KMS-11 (cell line): ENCODE results near the gene OR5K2.

Experiments used
- H2AFZ ChIP-seq: fragments of 200-600 bp; sonication (generic); 2 replicates; pipeline ENCODE4 v1.6.1; 2016; ENCODE audit warnings: antibody characterized with exemption, mixed run types, low read depth
- H3K27ac ChIP-seq: fragments of 200-600 bp; sonication (generic); 2 replicates; pipeline ENCODE4 v1.6.1; 2016; ENCODE audit warnings: mild to moderate bottlenecking, mixed run types
- H3K27me3 ChIP-seq: fragments of 200-600 bp; sonication (generic); 2 replicates; pipeline ENCODE4 v1.6.1; 2017; ENCODE audit warnings: mild to moderate bottlenecking, low read depth, mixed run types, moderate library complexity; ENCODE audit not compliant: insufficient read depth
- H3K36me3 ChIP-seq: fragments of 200-600 bp; sonication (generic); 2 replicates; pipeline ENCODE4 v1.6.1; 2017; ENCODE audit warnings: mild to moderate bottlenecking, mixed run types; ENCODE audit not compliant: insufficient read depth
- H3K4me1 ChIP-seq: fragments of 200-600 bp; sonication (generic); 2 replicates; pipeline ENCODE4 v1.6.1; 2016; ENCODE audit warnings: mild to moderate bottlenecking, low read depth, mixed run types; ENCODE audit not compliant: poor library complexity, severe bottlenecking
- H3K4me2 ChIP-seq: fragments of 200-600 bp; sonication (generic); 2 replicates; pipeline ENCODE4 v1.7.0; 2016; ENCODE audit warnings: mild to moderate bottlenecking, mixed run types
- H3K4me3 ChIP-seq: fragments of 200-600 bp; sonication (generic); IDR thresholded peaks from 2 replicates; pipeline ENCODE4 v1.6.1; 2017; ENCODE audit warnings: low read depth, low read length, mixed read lengths; ENCODE audit not compliant: insufficient read depth
- H3K79me2 ChIP-seq: fragments of 200-600 bp; sonication (generic); 2 replicates; pipeline ENCODE4 v1.6.1; 2016; ENCODE audit warnings: low read depth, mixed run types; ENCODE audit not compliant: insufficient read depth
- H3K9ac ChIP-seq: fragments of 200-600 bp; sonication (generic); 2 replicates; pipeline ENCODE4 v1.6.1; 2016; ENCODE audit warnings: mild to moderate bottlenecking, mixed run types
- H4K20me1 ChIP-seq: fragments of 200-600 bp; sonication (generic); 2 replicates; pipeline ENCODE4 v1.6.1; 2016; ENCODE audit warnings: mild to moderate bottlenecking, mixed run types; ENCODE audit not compliant: insufficient read depth
- TF ChIP-seq, protein P1 (sequence below): fragments of 200-600 bp; sonication (generic); conservative IDR thresholded peaks from 2 replicates; pipeline ENCODE4 v1.6.1; 2017; ENCODE audit warnings: low read depth, mild to moderate bottlenecking, antibody characterized with exemption, low read length, moderate library complexity, mixed read lengths

OR5K2 gene

DNA sequence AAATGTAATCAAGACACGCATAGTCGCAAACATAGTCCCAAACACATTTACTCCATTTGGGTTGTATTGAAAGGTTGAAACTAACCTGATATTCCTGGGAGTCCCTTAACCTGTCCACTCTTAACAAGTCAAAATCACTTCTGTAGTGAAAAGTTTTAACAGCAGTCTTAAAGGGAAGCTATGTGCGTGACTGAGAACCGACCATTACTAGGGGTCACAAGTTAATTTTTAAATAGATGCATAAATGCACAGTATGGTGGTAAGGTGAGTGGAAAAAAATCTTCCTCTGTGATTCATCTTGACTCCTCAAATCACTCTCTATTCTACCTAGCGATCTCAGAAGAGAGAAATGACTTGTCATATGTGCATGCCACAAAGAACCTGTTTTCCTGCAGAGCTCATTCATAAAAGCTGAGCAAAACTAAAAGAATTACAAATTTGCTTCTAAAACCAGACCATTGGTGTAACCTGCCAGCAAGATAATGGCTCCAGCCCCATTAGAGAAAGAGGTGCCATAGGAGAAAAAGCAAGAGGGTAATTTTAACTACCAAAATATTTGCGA is 39.1 kb downstream of the OR5K2 start:
- Histone ChIP-seq H3K4me1 (peaks cover 64% of the 10 kb centered on the region), H3K79me2 (no peaks in the 10 kb centered on the region), H2AFZ (no peak overlapping the region), H4K20me1 (no peaks in the 10 kb centered on the region), H3K4me3 (no peak overlapping the region), H3K36me3 (no peaks in the 10 kb centered on the region), H3K27me3 (no peaks in the 10 kb centered on the region), H3K9ac (no peak overlapping the region), H3K27ac (no peak overlapping the region), H3K4me2 (no peak overlapping the region)
- TF ChIP-seq, protein P1, sequence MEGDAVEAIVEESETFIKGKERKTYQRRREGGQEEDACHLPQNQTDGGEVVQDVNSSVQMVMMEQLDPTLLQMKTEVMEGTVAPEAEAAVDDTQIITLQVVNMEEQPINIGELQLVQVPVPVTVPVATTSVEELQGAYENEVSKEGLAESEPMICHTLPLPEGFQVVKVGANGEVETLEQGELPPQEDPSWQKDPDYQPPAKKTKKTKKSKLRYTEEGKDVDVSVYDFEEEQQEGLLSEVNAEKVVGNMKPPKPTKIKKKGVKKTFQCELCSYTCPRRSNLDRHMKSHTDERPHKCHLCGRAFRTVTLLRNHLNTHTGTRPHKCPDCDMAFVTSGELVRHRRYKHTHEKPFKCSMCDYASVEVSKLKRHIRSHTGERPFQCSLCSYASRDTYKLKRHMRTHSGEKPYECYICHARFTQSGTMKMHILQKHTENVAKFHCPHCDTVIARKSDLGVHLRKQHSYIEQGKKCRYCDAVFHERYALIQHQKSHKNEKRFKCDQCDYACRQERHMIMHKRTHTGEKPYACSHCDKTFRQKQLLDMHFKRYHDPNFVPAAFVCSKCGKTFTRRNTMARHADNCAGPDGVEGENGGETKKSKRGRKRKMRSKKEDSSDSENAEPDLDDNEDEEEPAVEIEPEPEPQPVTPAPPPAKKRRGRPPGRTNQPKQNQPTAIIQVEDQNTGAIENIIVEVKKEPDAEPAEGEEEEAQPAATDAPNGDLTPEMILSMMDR, result no peak

DNA sequence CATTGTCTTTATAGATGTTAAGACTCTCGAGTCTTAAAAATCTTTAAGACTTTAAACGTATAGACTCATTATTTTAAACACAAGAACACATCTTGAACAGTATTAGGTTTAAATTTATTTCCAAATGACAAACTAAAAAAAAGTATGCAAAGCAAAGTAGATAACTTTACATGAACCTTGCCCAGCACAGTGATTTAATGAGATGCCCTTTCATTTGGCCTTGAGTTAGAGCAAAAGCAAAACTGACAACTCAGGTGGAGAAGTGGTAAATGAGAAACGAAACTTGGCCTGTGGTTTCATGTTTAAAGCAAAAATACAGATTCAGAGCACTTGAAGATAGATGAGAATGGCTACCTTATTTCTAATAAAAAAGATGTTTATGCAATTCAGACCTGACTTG is 42.9 kb downstream of the OR5K2 start:
- H3K36me3 ChIP-seq, result no peaks in the 10 kb centered on the region; the same call in 1 of the 2 replicates
- H2AFZ ChIP-seq, result no peak overlapping the region
- TF ChIP-seq, protein P1, result no peak
- H4K20me1 ChIP-seq, result no peaks in the 10 kb centered on the region
- peak overlapping the region; percentile 46 for H3K27ac ChIP-seq
- H3K79me2 ChIP-seq, result no peaks in the 10 kb centered on the region
- H3K4me3 ChIP-seq, result peak overlapping the region; percentile 61
- H3K27me3 ChIP-seq, result no peaks in the 10 kb centered on the region
- H3K4me2 ChIP-seq, result peak overlapping the region; percentile 44
- H3K4me1 ChIP-seq, result peaks cover 84% of the 10 kb centered on the region
- H3K9ac ChIP-seq, result no peak overlapping the region

DNA sequence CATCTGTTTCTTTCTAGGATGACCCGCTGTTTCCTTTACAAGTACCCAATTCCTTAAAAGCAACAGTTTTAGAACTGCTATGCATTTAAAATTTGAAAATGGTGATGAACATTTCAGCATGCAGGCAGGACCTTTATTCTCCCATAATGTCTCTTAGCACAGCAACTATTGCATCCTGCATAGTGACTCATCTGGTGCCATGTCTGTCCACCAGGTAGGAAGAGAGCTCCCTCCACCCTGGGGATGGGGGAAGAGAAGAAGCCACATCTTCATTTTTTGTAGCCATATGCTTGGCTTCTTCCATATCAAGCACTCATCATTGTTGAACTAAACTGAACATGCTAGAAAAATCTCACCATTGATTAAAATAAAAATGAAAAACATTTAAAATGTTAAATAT is 44.2 kb downstream of the OR5K2 start:
- Histone ChIP-seq H3K4me3 (no peak overlapping the region), H3K79me2 (no peaks in the 10 kb centered on the region), H4K20me1 (no peaks in the 10 kb centered on the region), H3K27ac (no peak overlapping the region), H2AFZ (no peak overlapping the region), H3K27me3 (no peaks in the 10 kb centered on the region), H3K36me3 (no peaks in the 10 kb centered on the region; the same call in 1 of the 2 replicates), H3K4me1 (peaks cover 93% of the 10 kb centered on the region), H3K9ac (no peak overlapping the region), H3K4me2 (0 out of 2 replicates have a peak overlapping the region, but pooled peaks have one; percentile 22)
- TF ChIP-seq, protein P1, result no peak

DNA sequence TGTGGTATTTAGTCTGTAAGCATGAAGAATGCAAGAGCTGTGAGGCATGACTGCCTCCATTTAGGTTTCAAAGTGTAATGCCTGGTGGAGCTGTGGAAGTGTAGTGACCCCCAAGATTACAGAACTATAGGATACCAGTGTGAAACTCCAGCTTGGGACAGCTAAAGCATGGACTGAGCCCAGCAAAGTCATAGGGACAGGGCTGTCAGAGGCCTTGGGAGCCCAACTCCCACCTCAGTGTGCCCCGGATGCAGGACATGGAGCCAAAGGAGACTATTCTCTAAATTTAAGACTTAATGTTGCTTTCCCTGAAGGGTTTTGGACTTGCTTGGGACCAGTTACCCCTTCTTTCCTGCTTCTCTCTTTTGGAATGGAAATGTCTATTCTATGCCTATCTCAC is 45.1 kb downstream of the OR5K2 start:
- TF ChIP-seq, protein P1, result no peak
- H3K9ac ChIP-seq, result no peak overlapping the region
- H3K79me2 ChIP-seq, result no peaks in the 10 kb centered on the region
- no peaks in the 10 kb centered on the region for H3K27me3 ChIP-seq
- H3K27ac ChIP-seq, result no peak overlapping the region
- H4K20me1 ChIP-seq, result no peaks in the 10 kb centered on the region
- peaks cover 95% of the 10 kb centered on the region for H3K4me1 ChIP-seq
- H3K4me3 ChIP-seq, result no peak overlapping the region
- H2AFZ ChIP-seq, result no peak overlapping the region
- H3K36me3 ChIP-seq, result no peaks in the 10 kb centered on the region; the same call in 1 of the 2 replicates
- no peak overlapping the region for H3K4me2 ChIP-seq
